T-cell (primary cell): ENCODE data around the gene ACSM4. TPM values are rescaled to one million over a fixed set of nuclear protein-coding genes. Genes with fewer than 3 reads are reported as not detected.

Source experiments
- ATAC-seq, 4 experiments: fragments of 200-7000 bp in 3 of 4; fragments of 150-1000 bp in 1 of 4; cut with Tn5 transposase; replicated peaks in 1 of 4; 1 replicate in 3 of 4; 2 replicates in 1 of 4; pipeline ENCODE4 v1.10.0; 2021; ENCODE audit warnings: moderate library complexity in 3 of 4, mild to moderate bottlenecking in 2 of 4, moderate number of reproducible peaks in 1 of 4
- CTCF ChIA-PET, 2 donors: fragments of 300-600 bp; sonication (Branson Sonifier 250); formaldehyde crosslinking; loops; one replicate each; lab custom pipeline; 2022; ENCODE audit warnings: antibody characterized with exemption in 2 of 2; lab: Charles Lee
- POLR2A ChIA-PET, 2 donors: fragments of 300-600 bp; sonication (Branson Sonifier 250); formaldehyde crosslinking; loops; one replicate each; lab custom pipeline; 2022; ENCODE audit warnings: antibody characterized with exemption in 2 of 2; lab: Charles Lee
- DNase-seq, 35 experiments: peaks; one replicate each; pipeline versions ENCODE4 v3.0.0 to v3.0.0-alpha.2; 2013 to 2023
- H3K27ac ChIP-seq: one replicate; pipeline ENCODE4 v1.5.1; 2013; ENCODE audit warnings: low read length
- H3K27me3 ChIP-seq, 2 experiments: replicated peaks in 1 of 2; 1 replicate in 1 of 2; 2 replicates in 1 of 2; pipeline versions ENCODE4 v1.6.1 to v1.7.0; 2013; ENCODE audit warnings: low read length in 1 of 2, mixed read lengths in 1 of 2; ENCODE audit not compliant: control insufficient read depth in 2 of 2, insufficient read depth in 2 of 2; ENCODE audit errors: extremely low read depth in 1 of 2
- H3K36me3 ChIP-seq, 2 donors: 1 replicate in 1 of 2; 2 replicates in 1 of 2; pipeline versions ENCODE4 v1.6.1 to v1.7.0; 2013; ENCODE audit warnings: low read length in 1 of 2; ENCODE audit not compliant: control insufficient read depth in 2 of 2, insufficient read depth in 1 of 2; ENCODE audit errors: extremely low read depth in 1 of 2
- H3K4me1 ChIP-seq, 2 experiments: 1 replicate in 1 of 2; 2 replicates in 1 of 2; pipeline versions ENCODE4 v1.6.1 to v1.7.0; 2013; ENCODE audit warnings: low read length in 2 of 2, mixed read lengths in 1 of 2; ENCODE audit not compliant: insufficient read depth in 2 of 2, control insufficient read depth in 1 of 2; ENCODE audit errors: extremely low read depth in 1 of 2
- H3K4me3 ChIP-seq, 2 donors: 1 replicate in 1 of 2; 2 replicates in 1 of 2; pipeline versions ENCODE4 v1.5.1 to v1.7.0; 2013; ENCODE audit warnings: mild to moderate bottlenecking in 2 of 2, low read length in 1 of 2, moderate library complexity in 1 of 2; ENCODE audit not compliant: control insufficient read depth in 1 of 2; ENCODE audit errors: extremely low read depth in 1 of 2
- H3K9me3 ChIP-seq: 2 replicates; pipeline ENCODE4 v1.7.0; 2013
- H3K27ac Mint-ChIP-seq, 2 donors: one replicate each; pipeline ENCODE4 v1.8.0; 2020 to 2021; ENCODE audit warnings: mild to moderate bottlenecking in 2 of 2, mixed read lengths in 2 of 2
- H3K27me3 Mint-ChIP-seq, 2 donors: one replicate each; pipeline ENCODE4 v1.8.0; 2021 to 2022; ENCODE audit warnings: mixed read lengths in 2 of 2
- H3K36me3 Mint-ChIP-seq: one replicate; pipeline ENCODE4 v1.8.0; 2021; ENCODE audit warnings: mixed read lengths
- H3K4me1 Mint-ChIP-seq, 3 donors: one replicate each; pipeline ENCODE4 v1.8.0; 2020 to 2022; ENCODE audit warnings: mixed read lengths in 3 of 3, mild to moderate bottlenecking in 1 of 3
- H3K4me3 Mint-ChIP-seq, 3 donors: one replicate each; pipeline ENCODE4 v1.8.0; 2020 to 2022; ENCODE audit warnings: mild to moderate bottlenecking in 3 of 3, mixed read lengths in 3 of 3, moderate library complexity in 3 of 3
- H3K9me3 Mint-ChIP-seq, 3 donors: one replicate each; pipeline ENCODE4 v1.8.0; 2020 to 2022; ENCODE audit warnings: mixed read lengths in 3 of 3
- WGBS: methylation state at CpG from one replicate; pipeline ENCODE4 v1.1.5; 2013; ENCODE audit warnings: missing lambda C conversion rate; ENCODE audit not compliant: insufficient coverage; 5-methylcytosine and 5-hydroxymethylcytosine counted together
- total RNA-seq, 35 experiments: library from RNA in 6 of 35; stranded (reverse) in 6 of 35; fragments of 120-200 nt in 1 of 35; gene quantifications; one replicate each; pipeline versions ENCODE4 v1.2.1 to v1.2.4 and lab custom pipeline; 2013 to 2026

The ACSM4 gene
- total RNA-seq, 5 donors from 2014 or later (not counting 1 experiment from before 2014, with no cell fraction given): not detected

GRCh38 chr12:7376196-7376595 lies 72.3 kb downstream of the ACSM4 start:
- no CpG with 5 or more reads among the region's 1 CpG for WGBS
- Mint-ChIP-seq H3K9me3 (no peaks in the 10 kb centered on the region), H3K4me3 (no peak overlapping the region), H3K27me3 (peaks cover 5 to 22% of the 10 kb centered on the region in 2 donors), H3K36me3 (no peaks in the 10 kb centered on the region), H3K4me1 (no peaks in the 10 kb centered on the region), H3K27ac (no peak overlapping the region)
- H3K27ac ChIP-seq: no peak overlapping the region
- H3K27me3 ChIP-seq: peaks cover 0 to 11% of the 10 kb centered on the region in 2 experiments
- H3K4me3 ChIP-seq: no peak overlapping the region
- no peaks in the 10 kb centered on the region for H3K9me3 ChIP-seq
- CTCF ChIA-PET: no interaction called here
- H3K36me3 ChIP-seq: no peaks in the 10 kb centered on the region
- ATAC-seq (no peak), DNase-seq (no peak)
- POLR2A ChIA-PET: no interaction called here
- no peaks in the 10 kb centered on the region for H3K4me1 ChIP-seq

Other genes starting within 250 kb of the ACSM4 start
- gene C1S, start 243.4 kb upstream of the ACSM4 start, total RNA-seq: 1 to 10 TPM; 1.5 to 5.0 (median 4.5) TPM
- gene C1R, start 211.6 kb upstream of the ACSM4 start, total RNA-seq: 1 to 10 TPM; 2.2 to 5.9 (median 3.6) TPM
- gene C1RL, start 194.9 kb upstream of the ACSM4 start, total RNA-seq: 10 to 100 TPM; 18.1 to 36.6 (median 30.8) TPM
- under 1 TPM in 3 of 5 donors, not detected in 2; 0.26 to 0.70 (median 0.59) TPM for gene RBP5, start 175.2 kb upstream of the ACSM4 start, total RNA-seq
- gene CLSTN3, start 173.7 kb upstream of the ACSM4 start, total RNA-seq: 10 to 100 TPM; 29.0 to 50.0 (median 41.5) TPM
- 10 to 100 TPM; 24.0 to 44.5 (median 31.1) TPM for gene PEX5, start 114.4 kb upstream of the ACSM4 start, total RNA-seq
- gene CD163L1, start 140.1 kb downstream of the ACSM4 start, total RNA-seq: not detected
- 1 to 10 TPM in 1 of 5 donors, under 1 TPM in 4; 0.33 to 1.2 (median 0.73) TPM for gene CD163, start 199.7 kb downstream of the ACSM4 start, total RNA-seq